HepG2 (cell line): ENCODE measurements around the gene NOTUM. TPM values are rescaled to one million over a fixed set of nuclear protein-coding genes. Genes with fewer than 3 reads are reported as not detected.

Experiments
- ARNT ChIP-seq: fragments of 450-650 bp; IDR thresholded peaks from 2 replicates; pipeline ENCODE4 v1.6.1; 2017
- BRF2 ChIP-seq: sonication (generic); formaldehyde crosslinking; IDR thresholded peaks from 2 replicates; pipeline ENCODE4 v1.8.1; 2022; ENCODE audit warnings: mild to moderate bottlenecking, missing genetic modification reagents
- CAMTA2 ChIP-seq: sonication (generic); formaldehyde crosslinking; IDR thresholded peaks from 2 replicates; pipeline ENCODE4 v1.4.0; 2020; ENCODE audit warnings: mild to moderate bottlenecking, missing genetic modification reagents, borderline replicate concordance
- HMG20B ChIP-seq: conservative IDR thresholded peaks from 2 replicates; pipeline ENCODE4 v1.6.1; 2016; ENCODE audit warnings: missing genetic modification reagents, missing compliant biosample characterization
- HOXA3 ChIP-seq: sonication (generic); formaldehyde crosslinking; IDR thresholded peaks from 2 replicates; pipeline ENCODE4 v1.5.0; 2020; ENCODE audit warnings: missing genetic modification reagents
- KLF12 ChIP-seq: sonication (generic); formaldehyde crosslinking; IDR thresholded peaks from 2 replicates; pipeline ENCODE4 v1.4.0; 2020; ENCODE audit warnings: missing genetic modification reagents, borderline replicate concordance
- KLF9 ChIP-seq: IDR thresholded peaks from 2 replicates; pipeline ENCODE4 v1.6.1; 2016; ENCODE audit warnings: low read depth
- KMT2A ChIP-seq: sonication (generic); formaldehyde crosslinking; IDR thresholded peaks from 2 replicates; pipeline ENCODE4 v1.4.0; 2020; ENCODE audit warnings: missing genetic modification reagents
- MBNL3 ChIP-seq: fragments of 250-450 bp; sonication (Bioruptor Pico); conservative IDR thresholded peaks from 2 replicates; pipeline ENCODE4 v1.8.0; 2022; ENCODE audit warnings: mild to moderate bottlenecking, inconsistent platforms
- NFE2 ChIP-seq: sonication (generic); formaldehyde crosslinking; IDR thresholded peaks from 2 replicates; pipeline ENCODE4 v1.4.0; 2020; ENCODE audit warnings: missing genetic modification reagents
- PCBP1 ChIP-seq: fragments of 200-400 bp; formaldehyde crosslinking; IDR thresholded peaks from 2 replicates; pipeline ENCODE4 v1.6.1; 2017; ENCODE audit warnings: mild to moderate bottlenecking, low read depth, low read length, borderline replicate concordance
- ZNF264 ChIP-seq: sonication (generic); formaldehyde crosslinking; IDR thresholded peaks from 2 replicates; pipeline ENCODE4 v1.4.0; 2020; ENCODE audit warnings: missing genetic modification reagents
- ZNF333 ChIP-seq: sonication (generic); formaldehyde crosslinking; IDR thresholded peaks from 2 replicates; pipeline ENCODE4 v1.4.0; 2020; ENCODE audit warnings: mild to moderate bottlenecking, missing genetic modification reagents, borderline replicate concordance
- ZNF382 ChIP-seq: sonication (generic); formaldehyde crosslinking; IDR thresholded peaks from 2 replicates; pipeline ENCODE4 v1.5.0; 2020; ENCODE audit warnings: missing genetic modification reagents, mild to moderate bottlenecking, borderline replicate concordance
- ZNF577 ChIP-seq: sonication (generic); formaldehyde crosslinking; IDR thresholded peaks from 2 replicates; pipeline ENCODE4 v1.4.0; 2020; ENCODE audit warnings: mild to moderate bottlenecking, low read depth, missing genetic modification reagents, borderline replicate concordance
- ZNF619 ChIP-seq: sonication (generic); formaldehyde crosslinking; IDR thresholded peaks from 2 replicates; pipeline ENCODE4 v1.4.0; 2020; ENCODE audit warnings: mild to moderate bottlenecking, missing genetic modification reagents
- ZNF660 ChIP-seq: sonication (generic); formaldehyde crosslinking; IDR thresholded peaks from 2 replicates; pipeline ENCODE4 v1.5.1; 2020; ENCODE audit warnings: mild to moderate bottlenecking, low read depth, missing genetic modification reagents, borderline replicate concordance
- polyA plus RNA-seq, 8 experiments: library from polyadenylated mRNA; depleted of rRNA in 3 of 8; stranded (reverse) in 7 of 8; unstranded in 1 of 8; fragments of >200 nt; fragmentation: Illumina TruSeq in 4 of 8; extraction: Trizol in 4 of 8; gene quantifications; 2 replicates each; pipeline versions ENCODE4 v1.2.1 to v1.2.3, GENCODE V29; 2011 to 2016; ENCODE audit warnings: low read depth in 4 of 8, missing spikeins in 1 of 8, mixed read lengths in 1 of 8; ENCODE audit not compliant: insufficient read depth in 1 of 8
- total RNA-seq, 5 experiments: library from RNA; depleted of rRNA; stranded (reverse); fragments of >200 nt; fragmentation: Illumina TruSeq; extraction: Trizol; gene quantifications; 2 replicates each; pipeline ENCODE4 v1.2.3, GENCODE V29; 2016; ENCODE audit warnings: low read depth in 1 of 5
- TF ChIP-seq, protein P1 (sequence below): sonication (generic); formaldehyde crosslinking; IDR thresholded peaks from 2 replicates; pipeline ENCODE4 v1.4.0; 2020; ENCODE audit warnings: mild to moderate bottlenecking, missing genetic modification reagents, borderline replicate concordance
- TF ChIP-seq, protein P2 (sequence below): sonication (generic); formaldehyde crosslinking; IDR thresholded peaks from 2 replicates; pipeline ENCODE4 v1.9.0; 2021; ENCODE audit warnings: missing genetic modification reagents, borderline replicate concordance
- TF ChIP-seq, protein P3 (sequence below): sonication (generic); formaldehyde crosslinking; IDR thresholded peaks from 2 replicates; pipeline ENCODE4 v1.5.0; 2020; ENCODE audit warnings: missing genetic modification reagents

NOTUM gene
- total and polyA plus RNA-seq, 2 of the 13 experiments (the other 11 are each of a cell fraction or from before 2014, with no cell fraction given): 150 to 160 TPM

DNA sequence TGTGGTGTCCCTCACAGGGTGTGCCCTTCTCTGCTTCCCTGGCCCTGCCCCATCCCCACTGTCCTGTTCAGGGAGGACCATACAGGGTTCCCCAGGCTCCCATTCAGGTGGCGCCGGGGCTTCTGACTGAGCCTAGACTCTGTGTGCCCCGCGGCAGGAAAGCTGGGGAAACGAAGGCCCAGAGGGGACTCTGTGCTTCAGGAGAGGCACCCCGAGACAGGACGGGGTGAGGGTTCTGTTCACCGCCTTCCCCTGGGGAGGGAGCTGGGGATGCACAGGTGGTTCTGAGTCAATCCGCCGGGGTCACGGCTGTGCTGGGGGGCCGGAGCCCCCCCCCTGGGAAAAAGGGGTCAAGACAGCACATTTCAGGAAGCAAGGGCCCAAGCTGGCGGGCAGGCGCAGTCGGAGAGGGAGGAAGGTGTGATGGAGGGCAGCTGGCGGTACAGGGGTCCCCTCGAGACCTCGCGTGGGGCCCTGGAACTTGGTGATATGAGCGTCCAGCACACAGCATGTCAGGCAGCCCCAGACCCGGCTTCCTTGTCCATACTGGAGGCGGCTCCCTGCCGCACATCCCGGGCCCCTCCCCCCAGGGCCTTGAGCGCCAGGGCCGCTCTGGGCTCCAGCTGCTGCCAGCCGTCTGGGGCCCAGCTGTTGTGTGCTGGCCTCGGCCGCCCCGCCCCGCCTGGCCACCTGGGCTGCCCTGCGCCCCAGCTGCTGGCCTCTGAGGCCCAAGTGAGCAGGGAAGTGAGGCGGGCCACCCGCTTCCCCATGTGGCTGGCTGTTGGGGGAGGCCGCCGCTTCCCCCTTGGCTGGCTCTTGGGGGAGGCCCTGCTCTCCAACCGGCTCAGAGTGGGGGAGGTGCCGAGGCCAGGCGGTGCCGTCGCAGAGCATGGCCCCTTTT lies 5.6 kb upstream of the NOTUM start (continued):
- TF ChIP-seq BRF2 (CRISPR knock-in tag) (no peak), ZNF660 (CRISPR knock-in tag) (peak; percentile 75; the same call in 1 of the 2 replicates), ZNF264 (peak; percentile 26; the same call in 1 of the 2 replicates), MBNL3 (CRISPR knock-in tag) (no peak), HOXA3 (CRISPR knock-in tag) (peak; percentile 95), ZNF577 (CRISPR knock-in tag) (no peak), HMG20B (CRISPR knock-in tag) (peak; percentile 87; the same call in 1 of the 2 replicates), CAMTA2 (CRISPR knock-in tag) (no peak), KLF9 (peak; percentile 69; the same call in 1 of the 2 replicates), NFE2 (CRISPR knock-in tag) (no peak), ZNF333 (CRISPR knock-in tag) (no peak; the same call in 1 of the 2 replicates), PCBP1 (peak; percentile 82), KLF12 (no peak; the same call in 1 of the 2 replicates), KMT2A (CRISPR knock-in tag) (peak; percentile 56; the same call in 1 of the 2 replicates), ZNF382 (CRISPR knock-in tag) (no peak; the same call in 1 of the 2 replicates), ARNT (no peak), ZNF619 (CRISPR knock-in tag) (peak; percentile 59)
- TF ChIP-seq, protein P1, sequence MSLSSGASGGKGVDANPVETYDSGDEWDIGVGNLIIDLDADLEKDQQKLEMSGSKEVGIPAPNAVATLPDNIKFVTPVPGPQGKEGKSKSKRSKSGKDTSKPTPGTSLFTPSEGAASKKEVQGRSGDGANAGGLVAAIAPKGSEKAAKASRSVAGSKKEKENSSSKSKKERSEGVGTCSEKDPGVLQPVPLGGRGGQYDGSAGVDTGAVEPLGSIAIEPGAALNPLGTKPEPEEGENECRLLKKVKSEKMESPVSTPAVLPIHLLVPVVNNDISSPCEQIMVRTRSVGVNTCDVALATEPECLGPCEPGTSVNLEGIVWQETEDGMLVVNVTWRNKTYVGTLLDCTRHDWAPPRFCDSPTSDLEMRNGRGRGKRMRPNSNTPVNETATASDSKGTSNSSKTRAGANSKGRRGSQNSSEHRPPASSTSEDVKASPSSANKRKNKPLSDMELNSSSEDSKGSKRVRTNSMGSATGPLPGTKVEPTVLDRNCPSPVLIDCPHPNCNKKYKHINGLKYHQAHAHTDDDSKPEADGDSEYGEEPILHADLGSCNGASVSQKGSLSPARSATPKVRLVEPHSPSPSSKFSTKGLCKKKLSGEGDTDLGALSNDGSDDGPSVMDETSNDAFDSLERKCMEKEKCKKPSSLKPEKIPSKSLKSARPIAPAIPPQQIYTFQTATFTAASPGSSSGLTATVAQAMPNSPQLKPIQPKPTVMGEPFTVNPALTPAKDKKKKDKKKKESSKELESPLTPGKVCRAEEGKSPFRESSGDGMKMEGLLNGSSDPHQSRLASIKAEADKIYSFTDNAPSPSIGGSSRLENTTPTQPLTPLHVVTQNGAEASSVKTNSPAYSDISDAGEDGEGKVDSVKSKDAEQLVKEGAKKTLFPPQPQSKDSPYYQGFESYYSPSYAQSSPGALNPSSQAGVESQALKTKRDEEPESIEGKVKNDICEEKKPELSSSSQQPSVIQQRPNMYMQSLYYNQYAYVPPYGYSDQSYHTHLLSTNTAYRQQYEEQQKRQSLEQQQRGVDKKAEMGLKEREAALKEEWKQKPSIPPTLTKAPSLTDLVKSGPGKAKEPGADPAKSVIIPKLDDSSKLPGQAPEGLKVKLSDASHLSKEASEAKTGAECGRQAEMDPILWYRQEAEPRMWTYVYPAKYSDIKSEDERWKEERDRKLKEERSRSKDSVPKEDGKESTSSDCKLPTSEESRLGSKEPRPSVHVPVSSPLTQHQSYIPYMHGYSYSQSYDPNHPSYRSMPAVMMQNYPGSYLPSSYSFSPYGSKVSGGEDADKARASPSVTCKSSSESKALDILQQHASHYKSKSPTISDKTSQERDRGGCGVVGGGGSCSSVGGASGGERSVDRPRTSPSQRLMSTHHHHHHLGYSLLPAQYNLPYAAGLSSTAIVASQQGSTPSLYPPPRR (CRISPR knock-in tag): peak; percentile 88
- TF ChIP-seq, protein P2, sequence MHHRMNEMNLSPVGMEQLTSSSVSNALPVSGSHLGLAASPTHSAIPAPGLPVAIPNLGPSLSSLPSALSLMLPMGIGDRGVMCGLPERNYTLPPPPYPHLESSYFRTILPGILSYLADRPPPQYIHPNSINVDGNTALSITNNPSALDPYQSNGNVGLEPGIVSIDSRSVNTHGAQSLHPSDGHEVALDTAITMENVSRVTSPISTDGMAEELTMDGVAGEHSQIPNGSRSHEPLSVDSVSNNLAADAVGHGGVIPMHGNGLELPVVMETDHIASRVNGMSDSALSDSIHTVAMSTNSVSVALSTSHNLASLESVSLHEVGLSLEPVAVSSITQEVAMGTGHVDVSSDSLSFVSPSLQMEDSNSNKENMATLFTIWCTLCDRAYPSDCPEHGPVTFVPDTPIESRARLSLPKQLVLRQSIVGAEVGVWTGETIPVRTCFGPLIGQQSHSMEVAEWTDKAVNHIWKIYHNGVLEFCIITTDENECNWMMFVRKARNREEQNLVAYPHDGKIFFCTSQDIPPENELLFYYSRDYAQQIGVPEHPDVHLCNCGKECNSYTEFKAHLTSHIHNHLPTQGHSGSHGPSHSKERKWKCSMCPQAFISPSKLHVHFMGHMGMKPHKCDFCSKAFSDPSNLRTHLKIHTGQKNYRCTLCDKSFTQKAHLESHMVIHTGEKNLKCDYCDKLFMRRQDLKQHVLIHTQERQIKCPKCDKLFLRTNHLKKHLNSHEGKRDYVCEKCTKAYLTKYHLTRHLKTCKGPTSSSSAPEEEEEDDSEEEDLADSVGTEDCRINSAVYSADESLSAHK (CRISPR knock-in tag): peak; percentile 38; the same call in 1 of the 2 replicates
- TF ChIP-seq, protein P3, sequence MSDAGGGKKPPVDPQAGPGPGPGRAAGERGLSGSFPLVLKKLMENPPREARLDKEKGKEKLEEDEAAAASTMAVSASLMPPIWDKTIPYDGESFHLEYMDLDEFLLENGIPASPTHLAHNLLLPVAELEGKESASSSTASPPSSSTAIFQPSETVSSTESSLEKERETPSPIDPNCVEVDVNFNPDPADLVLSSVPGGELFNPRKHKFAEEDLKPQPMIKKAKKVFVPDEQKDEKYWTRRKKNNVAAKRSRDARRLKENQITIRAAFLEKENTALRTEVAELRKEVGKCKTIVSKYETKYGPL (CRISPR knock-in tag): no peak
